HG02943 (cell line): Measurements from ENCODE around the gene SYNE1.
"Not testable (repeated sequence)": the region's sequence is repeated elsewhere in the genome, so short reads cannot be mapped to it uniquely, and the experiment has no call there.

Source experiments
- ATAC-seq: cut with Tn5 transposase; IDR thresholded peaks from one replicate; pipeline ENCODE4 v1.9.1; 2021; ENCODE audit warnings: mild to moderate bottlenecking, low read depth, moderate library complexity; ENCODE audit not compliant: unreplicated experiment

SYNE1 gene

GRCh38 chr6:152571089-152571488 is 66.1 kb downstream of the SYNE1 start:
- no peak for ATAC-seq

GRCh38 chr6:152566103-152566875 is 70.9 kb downstream of the SYNE1 start:
- ATAC-seq: no peak

GRCh38 chr6:152563177-152563576 is 74.0 kb downstream of the SYNE1 start:
- no peak for ATAC-seq

- not testable (repeated sequence) for ATAC-seq
These were observed 78.4 kb downstream of the SYNE1 start for GRCh38 chr6:152558798-152559197.

- ATAC-seq: no peak
These were observed 79.7 kb downstream of the SYNE1 start for GRCh38 chr6:152557502-152557901.

- ATAC-seq: no peak
These were observed 82.3 kb downstream of the SYNE1 start for GRCh38 chr6:152554851-152555250.

- peak; percentile 92 for ATAC-seq
These were observed 84.4 kb downstream of the SYNE1 start for GRCh38 chr6:152552616-152553209.

- ATAC-seq: no peak
These were observed 93.6 kb downstream of the SYNE1 start for GRCh38 chr6:152543519-152543918.

GRCh38 chr6:152540381-152540780 is 96.8 kb downstream of the SYNE1 start:
- no peak for ATAC-seq

GRCh38 chr6:152534541-152534940 is 102.6 kb downstream of the SYNE1 start:
- ATAC-seq: no peak

- ATAC-seq: no peak
These were observed 104.4 kb downstream of the SYNE1 start for GRCh38 chr6:152532556-152533422.

GRCh38 chr6:152531659-152532058 is 105.5 kb downstream of the SYNE1 start:
- no peak for ATAC-seq

GRCh38 chr6:152529369-152529768 is 107.8 kb downstream of the SYNE1 start:
- ATAC-seq: no peak

- ATAC-seq: not testable (repeated sequence)
These were observed 123.0 kb downstream of the SYNE1 start for GRCh38 chr6:152514120-152514519.

- ATAC-seq: no peak
These were observed 127.2 kb downstream of the SYNE1 start for GRCh38 chr6:152509916-152510315.

- no peak for ATAC-seq
These were observed 128.7 kb downstream of the SYNE1 start for GRCh38 chr6:152508477-152508876.

- ATAC-seq: no peak
These were observed 133.6 kb downstream of the SYNE1 start for GRCh38 chr6:152503546-152503945.

GRCh38 chr6:152502421-152503188 is 134.6 kb downstream of the SYNE1 start:
- ATAC-seq: no peak

GRCh38 chr6:152499931-152500330 is 137.2 kb downstream of the SYNE1 start:
- no peak for ATAC-seq

- ATAC-seq: no peak
These were observed 140.4 kb downstream of the SYNE1 start for GRCh38 chr6:152496731-152497130.
